ENCODE measurements around the gene KLHL11.
"Not testable (repeated sequence)": the region's sequence is repeated elsewhere in the genome, so short reads cannot be mapped to it uniquely, and the experiment has no call there.

The KLHL11 gene

GRCh38 chr17:41885733-41886132 lies 20.5 kb upstream of the KLHL11 start:
- peak; percentile 8 for DNase-seq

GRCh38 chr17:41882756-41883155 lies 17.5 kb upstream of the KLHL11 start:
- DNase-seq, result no peak

GRCh38 chr17:41880130-41880529 lies 14.9 kb upstream of the KLHL11 start:
- DNase-seq, result no peak

GRCh38 chr17:41874293-41874670 lies 9.1 kb upstream of the KLHL11 start:
- DNase-seq, result not testable (repeated sequence)

GRCh38 chr17:41873559-41874292 lies 8.5 kb upstream of the KLHL11 start:
- DNase-seq, result no peak

- no peak for DNase-seq
Measured at GRCh38 chr17:41871789-41872188, 6.6 kb upstream of the KLHL11 start.

GRCh38 chr17:41870627-41871026 lies 5.4 kb upstream of the KLHL11 start:
- DNase-seq, result no peak

GRCh38 chr17:41870097-41870496 lies 4.9 kb upstream of the KLHL11 start:
- DNase-seq, result no peak

- no peak for DNase-seq
Measured at GRCh38 chr17:41869426-41869825, 4.2 kb upstream of the KLHL11 start.

- no peak for DNase-seq
Measured at GRCh38 chr17:41868568-41868967, 3.3 kb upstream of the KLHL11 start.

GRCh38 chr17:41865596-41865893 lies 322 bp upstream of the KLHL11 start:
- DNase-seq, result no peak

GRCh38 chr17:41864498-41864835 lies 756 bp downstream of the KLHL11 start:
- no peak for DNase-seq

GRCh38 chr17:41863074-41863848 lies 2.0 kb downstream of the KLHL11 start:
- peak; percentile 19 for DNase-seq

GRCh38 chr17:41860254-41860931 lies 4.8 kb downstream of the KLHL11 start:
- no peak for DNase-seq

GRCh38 chr17:41851382-41851781 lies 13.8 kb downstream of the KLHL11 start:
- DNase-seq, result not testable (repeated sequence)

GRCh38 chr17:41849251-41849990 lies 15.8 kb downstream of the KLHL11 start:
- DNase-seq, result no peak

GRCh38 chr17:41848788-41849187 lies 16.4 kb downstream of the KLHL11 start:
- DNase-seq, result no peak

- DNase-seq, result no peak
Measured at GRCh38 chr17:41844971-41845370, 20.3 kb downstream of the KLHL11 start.

GRCh38 chr17:41840781-41841180 lies 24.4 kb downstream of the KLHL11 start:
- DNase-seq, result not testable (repeated sequence)

GRCh38 chr17:41839448-41839847 lies 25.8 kb downstream of the KLHL11 start:
- DNase-seq, result not testable (repeated sequence)

GRCh38 chr17:41837761-41838538 lies 27.3 kb downstream of the KLHL11 start, which contains the start of gene KLHL10:
Gene KLHL10, plus strand, starts transcription at chr17:41837825. Its CDS starts 108 bp downstream, at chr17:41837933.
- DNase-seq, result no peak

- DNase-seq, result no peak
Measured at GRCh38 chr17:41836550-41837196, 28.6 kb downstream of the KLHL11 start.

All from CD4-positive, alpha-beta T cell treated with Interleukin-10 for 1 hour (primary cell).